KMS-11 (cell line): ENCODE results near the gene BEST1.
A peak's percentile ranks its signal among the peaks of the same experiment; 100 is the strongest.

Experiments
- H2AFZ ChIP-seq: fragments of 200-600 bp; sonication (generic); 2 replicates; pipeline ENCODE4 v1.6.1; 2016; ENCODE audit warnings: antibody characterized with exemption, mixed run types, low read depth
- H3K27ac ChIP-seq: fragments of 200-600 bp; sonication (generic); 2 replicates; pipeline ENCODE4 v1.6.1; 2016; ENCODE audit warnings: mild to moderate bottlenecking, mixed run types
- H3K27me3 ChIP-seq: fragments of 200-600 bp; sonication (generic); 2 replicates; pipeline ENCODE4 v1.6.1; 2017; ENCODE audit warnings: mild to moderate bottlenecking, low read depth, mixed run types, moderate library complexity; ENCODE audit not compliant: insufficient read depth
- H3K36me3 ChIP-seq: fragments of 200-600 bp; sonication (generic); 2 replicates; pipeline ENCODE4 v1.6.1; 2017; ENCODE audit warnings: mild to moderate bottlenecking, mixed run types; ENCODE audit not compliant: insufficient read depth
- H3K4me1 ChIP-seq: fragments of 200-600 bp; sonication (generic); 2 replicates; pipeline ENCODE4 v1.6.1; 2016; ENCODE audit warnings: mild to moderate bottlenecking, low read depth, mixed run types; ENCODE audit not compliant: poor library complexity, severe bottlenecking
- H3K4me2 ChIP-seq: fragments of 200-600 bp; sonication (generic); 2 replicates; pipeline ENCODE4 v1.7.0; 2016; ENCODE audit warnings: mild to moderate bottlenecking, mixed run types
- H3K4me3 ChIP-seq: fragments of 200-600 bp; sonication (generic); IDR thresholded peaks from 2 replicates; pipeline ENCODE4 v1.6.1; 2017; ENCODE audit warnings: low read depth, low read length, mixed read lengths; ENCODE audit not compliant: insufficient read depth
- H3K79me2 ChIP-seq: fragments of 200-600 bp; sonication (generic); 2 replicates; pipeline ENCODE4 v1.6.1; 2016; ENCODE audit warnings: low read depth, mixed run types; ENCODE audit not compliant: insufficient read depth
- H3K9ac ChIP-seq: fragments of 200-600 bp; sonication (generic); 2 replicates; pipeline ENCODE4 v1.6.1; 2016; ENCODE audit warnings: mild to moderate bottlenecking, mixed run types
- H4K20me1 ChIP-seq: fragments of 200-600 bp; sonication (generic); 2 replicates; pipeline ENCODE4 v1.6.1; 2016; ENCODE audit warnings: mild to moderate bottlenecking, mixed run types; ENCODE audit not compliant: insufficient read depth
- TF ChIP-seq, protein P1 (sequence below): fragments of 200-600 bp; sonication (generic); conservative IDR thresholded peaks from 2 replicates; pipeline ENCODE4 v1.6.1; 2017; ENCODE audit warnings: low read depth, mild to moderate bottlenecking, antibody characterized with exemption, low read length, moderate library complexity, mixed read lengths

BEST1 gene

GRCh38 chr11:61907282-61907681, 42.9 kb upstream of the BEST1 start:
- Histone ChIP-seq H3K27ac (no peak overlapping the region), H3K36me3 (no peaks in the 10 kb centered on the region), H3K4me2 (no peak overlapping the region)

DNA sequence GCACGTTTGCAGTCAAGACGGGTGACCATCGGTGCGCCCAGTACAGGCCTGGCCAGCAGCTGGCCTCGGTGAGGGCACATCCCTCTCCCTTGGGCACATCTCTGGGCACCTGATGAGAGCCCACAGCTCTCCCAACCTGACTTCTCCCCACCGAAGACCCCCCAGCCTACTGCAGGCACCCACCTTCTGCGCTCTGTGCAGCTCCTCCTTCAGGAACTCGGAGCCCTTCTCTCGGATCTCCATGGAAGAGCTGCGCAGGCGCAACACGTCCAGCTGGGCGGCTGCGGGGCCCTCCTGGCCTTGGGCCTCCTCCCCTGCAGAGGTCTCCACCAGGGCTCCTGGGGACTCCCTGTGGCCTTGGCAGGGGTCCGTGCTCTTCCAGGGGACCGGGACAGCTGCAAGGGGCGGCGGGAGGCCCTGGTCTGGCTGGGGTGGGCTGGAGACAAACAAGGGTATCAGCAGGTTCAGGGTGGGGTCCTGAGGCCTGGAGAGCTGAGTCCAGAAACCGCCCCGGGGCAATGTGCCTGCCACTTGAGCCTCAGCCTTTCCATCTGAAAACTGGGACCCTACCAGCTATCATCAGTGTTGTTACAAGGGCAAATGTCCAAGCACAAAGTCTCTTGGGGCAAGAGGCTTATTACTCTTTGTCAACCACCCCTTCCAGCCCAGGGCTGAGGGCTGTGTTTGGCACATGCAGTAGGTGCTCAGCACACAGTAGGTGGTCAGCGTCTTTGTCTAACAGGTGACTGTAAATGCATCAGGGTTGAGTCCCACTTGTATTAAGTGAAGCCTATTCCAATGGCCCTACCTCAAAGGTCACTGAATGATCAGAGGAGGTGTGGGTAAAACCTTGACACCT, 42.1 kb upstream of the BEST1 start:
- Histone ChIP-seq H2AFZ (peak overlapping the region; percentile 54; the same call in 1 of the 2 replicates), H3K36me3 (no peaks in the 10 kb centered on the region), H3K27me3 (no peaks in the 10 kb centered on the region), H3K4me3 (no peak overlapping the region), H3K79me2 (no peaks in the 10 kb centered on the region), H3K9ac (peak overlapping the region; percentile 78; the same call in 1 of the 2 replicates), H3K4me1 (peaks cover 28% of the 10 kb centered on the region), H3K4me2 (peak overlapping the region; percentile 89), H3K27ac (peak overlapping the region; percentile 78), H4K20me1 (no peaks in the 10 kb centered on the region)
- TF ChIP-seq, protein P1, sequence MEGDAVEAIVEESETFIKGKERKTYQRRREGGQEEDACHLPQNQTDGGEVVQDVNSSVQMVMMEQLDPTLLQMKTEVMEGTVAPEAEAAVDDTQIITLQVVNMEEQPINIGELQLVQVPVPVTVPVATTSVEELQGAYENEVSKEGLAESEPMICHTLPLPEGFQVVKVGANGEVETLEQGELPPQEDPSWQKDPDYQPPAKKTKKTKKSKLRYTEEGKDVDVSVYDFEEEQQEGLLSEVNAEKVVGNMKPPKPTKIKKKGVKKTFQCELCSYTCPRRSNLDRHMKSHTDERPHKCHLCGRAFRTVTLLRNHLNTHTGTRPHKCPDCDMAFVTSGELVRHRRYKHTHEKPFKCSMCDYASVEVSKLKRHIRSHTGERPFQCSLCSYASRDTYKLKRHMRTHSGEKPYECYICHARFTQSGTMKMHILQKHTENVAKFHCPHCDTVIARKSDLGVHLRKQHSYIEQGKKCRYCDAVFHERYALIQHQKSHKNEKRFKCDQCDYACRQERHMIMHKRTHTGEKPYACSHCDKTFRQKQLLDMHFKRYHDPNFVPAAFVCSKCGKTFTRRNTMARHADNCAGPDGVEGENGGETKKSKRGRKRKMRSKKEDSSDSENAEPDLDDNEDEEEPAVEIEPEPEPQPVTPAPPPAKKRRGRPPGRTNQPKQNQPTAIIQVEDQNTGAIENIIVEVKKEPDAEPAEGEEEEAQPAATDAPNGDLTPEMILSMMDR = no peak

More at GRCh38 chr11:61907282-61907681, 42.9 kb upstream of the BEST1 start:
- H4K20me1 ChIP-seq = no peaks in the 10 kb centered on the region
- no peak overlapping the region for H2AFZ ChIP-seq
- no peaks in the 10 kb centered on the region for H3K79me2 ChIP-seq
- H3K4me1 ChIP-seq = peaks cover 28% of the 10 kb centered on the region
- no peaks in the 10 kb centered on the region for H3K27me3 ChIP-seq
- H3K9ac ChIP-seq = no peak overlapping the region
- no peak overlapping the region for H3K4me3 ChIP-seq
- TF ChIP-seq, protein P1 = no peak

DNA sequence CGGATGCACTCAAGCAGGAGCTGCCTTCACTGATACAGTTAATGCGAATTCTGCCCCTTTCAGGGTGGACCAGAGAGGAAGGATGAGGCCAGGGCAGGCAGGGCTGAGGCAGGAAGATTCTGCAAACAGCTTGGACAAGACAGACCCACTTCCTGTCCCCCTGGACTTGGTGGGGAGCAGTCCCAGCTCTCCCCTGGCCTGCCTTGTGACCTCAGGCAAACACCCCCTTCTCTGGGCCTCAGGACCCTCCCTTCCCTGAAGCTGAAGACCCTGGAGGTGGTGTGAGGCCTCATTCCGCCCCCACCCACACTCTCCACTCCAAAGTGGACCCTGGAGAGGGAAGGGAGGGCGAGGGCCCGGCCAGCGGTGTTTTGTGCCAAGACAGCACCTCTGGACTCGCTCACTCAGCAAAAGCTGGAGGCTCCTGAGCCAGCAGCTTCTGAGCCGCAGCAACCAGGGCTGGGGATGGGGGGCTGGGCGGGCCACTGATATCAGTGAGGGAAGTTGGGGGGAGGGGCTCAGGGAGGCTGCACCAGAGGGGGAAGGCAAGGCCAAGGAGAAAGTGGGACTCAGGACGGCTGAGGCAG, 41.3 kb upstream of the BEST1 start:
- Histone ChIP-seq H3K27ac (peak overlapping the region; percentile 78), H3K27me3 (no peaks in the 10 kb centered on the region), H3K9ac (peak overlapping the region; percentile 78), H3K4me1 (peaks cover 28% of the 10 kb centered on the region), H3K4me3 (no peak overlapping the region), H4K20me1 (no peaks in the 10 kb centered on the region), H2AFZ (peak overlapping the region; percentile 54; the same call in 1 of the 2 replicates), H3K36me3 (no peaks in the 10 kb centered on the region), H3K4me2 (peak overlapping the region; percentile 89), H3K79me2 (no peaks in the 10 kb centered on the region)
- TF ChIP-seq, protein P1 = no peak

GRCh38 chr11:61910187-61911127, 39.7 kb upstream of the BEST1 start:
- H3K9ac ChIP-seq = no peak overlapping the region
- no peaks in the 10 kb centered on the region for H4K20me1 ChIP-seq
- H3K4me3 ChIP-seq = no peak overlapping the region
- no peaks in the 10 kb centered on the region for H3K27me3 ChIP-seq
- H3K4me2 ChIP-seq = peak overlapping the region; percentile 89
- TF ChIP-seq, protein P1 = no peak
- no peaks in the 10 kb centered on the region for H3K36me3 ChIP-seq
- no peak overlapping the region for H3K27ac ChIP-seq
- no peaks in the 10 kb centered on the region for H3K79me2 ChIP-seq
- peaks cover 28% of the 10 kb centered on the region for H3K4me1 ChIP-seq
- no peak overlapping the region for H2AFZ ChIP-seq
